ENCODE results near the gene YPEL3. TPM values are rescaled to one million over a fixed set of nuclear protein-coding genes. Genes with fewer than 3 reads are reported as not detected.
A peak's percentile ranks its signal among the peaks of the same experiment; 100 is the strongest.

Gene YPEL3
- total RNA-seq, 4 donors from 2014 or later: 72.7 to 222 (median 154) TPM

DNA sequence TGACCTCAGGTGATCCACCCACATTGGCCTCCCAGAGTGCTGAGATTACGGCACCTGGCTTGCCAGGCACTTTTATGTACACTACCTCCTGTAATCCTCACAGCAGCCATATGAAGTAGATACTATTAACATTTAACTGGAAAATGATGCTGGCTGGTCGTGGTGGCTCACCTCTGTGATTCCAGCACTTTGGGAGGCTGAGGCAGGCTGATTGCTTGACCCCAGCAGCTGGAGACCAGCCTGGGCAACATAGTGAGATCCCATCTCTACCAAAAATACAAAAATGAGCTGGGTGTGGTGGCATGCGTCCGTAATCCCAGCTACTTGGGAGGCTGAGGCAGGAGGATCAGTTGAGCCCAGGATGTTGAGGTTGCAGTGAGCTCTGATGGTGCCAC, 29.0 kb upstream of the YPEL3 start:
- H3K9me3 ChIP-seq: no peaks in the 10 kb centered on the region
- peaks cover 25 to 41% (median 38%) of the 10 kb centered on the region in 4 donors for H3K4me1 ChIP-seq
- intact Hi-C loops (cut with DNase I): no loop called here
- TF ChIP-seq POLR2AphosphoS5 (IDR thresholded peaks at IDR 0.05): no peak
- TF ChIP-seq EP300 (IDR thresholded peaks at IDR 0.05): no peak
- TF ChIP-seq, protein P1, sequence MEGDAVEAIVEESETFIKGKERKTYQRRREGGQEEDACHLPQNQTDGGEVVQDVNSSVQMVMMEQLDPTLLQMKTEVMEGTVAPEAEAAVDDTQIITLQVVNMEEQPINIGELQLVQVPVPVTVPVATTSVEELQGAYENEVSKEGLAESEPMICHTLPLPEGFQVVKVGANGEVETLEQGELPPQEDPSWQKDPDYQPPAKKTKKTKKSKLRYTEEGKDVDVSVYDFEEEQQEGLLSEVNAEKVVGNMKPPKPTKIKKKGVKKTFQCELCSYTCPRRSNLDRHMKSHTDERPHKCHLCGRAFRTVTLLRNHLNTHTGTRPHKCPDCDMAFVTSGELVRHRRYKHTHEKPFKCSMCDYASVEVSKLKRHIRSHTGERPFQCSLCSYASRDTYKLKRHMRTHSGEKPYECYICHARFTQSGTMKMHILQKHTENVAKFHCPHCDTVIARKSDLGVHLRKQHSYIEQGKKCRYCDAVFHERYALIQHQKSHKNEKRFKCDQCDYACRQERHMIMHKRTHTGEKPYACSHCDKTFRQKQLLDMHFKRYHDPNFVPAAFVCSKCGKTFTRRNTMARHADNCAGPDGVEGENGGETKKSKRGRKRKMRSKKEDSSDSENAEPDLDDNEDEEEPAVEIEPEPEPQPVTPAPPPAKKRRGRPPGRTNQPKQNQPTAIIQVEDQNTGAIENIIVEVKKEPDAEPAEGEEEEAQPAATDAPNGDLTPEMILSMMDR (IDR thresholded peaks at IDR 0.05): no peak
- no peak for TF ChIP-seq POLR2A (IDR thresholded peaks at IDR 0.05; ENCODE audit: low read depth)
- peaks cover 0 to 11% (median 5%) of the 10 kb centered on the region in 4 donors for H3K36me3 ChIP-seq
- 96% methylated on average over 4 of the region's 4 CpGs for WGBS
- H3K4me3 ChIP-seq: no peak overlapping the region
- no peak for DNase-seq (ENCODE audit: extremely low spot score)
- no peaks in the 10 kb centered on the region for H3K27me3 ChIP-seq
- H3K27ac ChIP-seq (replicated peaks in 1 of 4): peak overlapping the region; percentile 91 to 93 (median 92)

DNA sequence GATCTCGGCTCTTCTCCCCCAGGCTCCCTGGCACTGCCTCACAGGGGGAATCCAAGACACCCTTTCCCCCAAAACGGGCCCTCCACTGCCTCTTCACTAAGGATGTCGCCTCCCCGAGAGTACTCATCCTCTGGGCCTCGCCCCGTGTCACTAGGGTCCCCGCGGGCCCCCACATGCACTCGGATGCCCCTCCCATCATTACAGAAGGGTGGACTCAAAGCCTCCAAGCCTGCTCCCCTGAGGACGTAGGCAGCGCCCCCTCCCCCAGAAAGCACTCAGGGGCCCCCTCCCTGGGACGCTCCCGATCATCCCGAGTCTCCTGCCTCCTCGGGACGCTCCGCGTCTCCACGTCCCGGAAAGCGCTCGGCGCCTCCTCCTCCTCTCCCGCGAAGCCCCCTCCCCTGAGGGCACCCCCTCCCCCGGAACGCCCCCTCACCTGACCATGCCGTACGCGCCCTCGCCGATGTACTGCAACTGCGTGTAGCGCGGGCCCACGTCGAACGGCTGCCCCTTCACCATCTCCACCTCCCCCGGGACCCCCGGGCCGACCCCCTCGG, 26.7 kb upstream of the YPEL3 start:
- Histone ChIP-seq H3K36me3 (peaks cover 12 to 34% (median 28%) of the 10 kb centered on the region in 4 donors), H3K27ac (replicated peaks in 1 of 4) (peak overlapping the region; percentile 91 to 93 (median 92)), H3K4me3 (peak overlapping the region; percentile 67 to 96 (median 90)), H3K9me3 (no peaks in the 10 kb centered on the region), H3K27me3 (no peaks in the 10 kb centered on the region), H3K4me1 (peaks cover 25 to 44% (median 38%) of the 10 kb centered on the region in 4 donors)
- TF ChIP-seq EP300 (IDR thresholded peaks at IDR 0.05) (no peak), POLR2A (IDR thresholded peaks at IDR 0.05; ENCODE audit: low read depth) (no peak), POLR2AphosphoS5 (IDR thresholded peaks at IDR 0.05) (no peak)
- TF ChIP-seq, protein P1 (IDR thresholded peaks at IDR 0.05): no peak
- intact Hi-C loops (cut with DNase I): no loop called here
- no peak for DNase-seq (ENCODE audit: extremely low spot score)
- under 1% methylated on average over 22 of the region's 42 CpGs for WGBS

DNA sequence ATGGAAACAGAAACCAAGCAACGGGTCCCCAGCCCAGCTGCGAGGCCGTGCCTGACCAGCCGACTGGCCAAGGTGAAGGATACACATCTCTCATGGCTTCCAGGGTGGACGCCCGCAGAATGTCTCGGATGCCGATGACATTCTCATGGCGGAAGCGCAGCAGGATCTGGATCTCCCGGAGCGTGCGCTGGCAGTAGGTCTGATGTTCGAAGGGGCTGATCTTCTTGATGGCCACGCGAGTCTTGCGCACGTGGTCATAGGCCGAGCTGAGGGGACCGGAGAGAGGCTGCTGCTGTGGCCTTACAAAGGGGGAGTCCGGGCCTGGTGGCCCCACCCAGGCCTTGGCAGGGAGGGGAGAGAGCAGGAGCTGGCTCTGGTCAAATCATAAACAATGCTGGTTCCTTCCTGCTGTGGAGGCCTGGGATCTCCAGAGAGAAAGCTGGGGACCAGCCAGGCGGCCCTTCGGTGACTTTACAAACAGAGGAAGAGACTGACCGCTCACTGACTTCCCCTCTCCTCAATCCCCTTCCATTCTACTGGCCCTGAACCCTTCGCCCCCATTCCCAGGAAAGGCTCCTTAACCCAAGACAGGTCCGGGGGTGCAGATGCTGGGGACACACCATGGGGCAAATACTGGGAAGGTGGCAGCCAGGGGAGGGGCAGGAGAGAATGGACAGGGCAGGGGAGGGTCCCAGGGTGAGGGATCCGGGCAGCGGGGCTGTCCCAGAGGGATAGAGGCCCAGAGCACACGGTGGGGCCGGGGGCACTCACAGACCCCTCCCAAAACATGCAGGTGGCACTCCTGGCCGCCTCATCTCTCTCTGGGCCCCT, 25.9 kb upstream of the YPEL3 start:
- no peaks in the 10 kb centered on the region for H3K27me3 ChIP-seq
- H3K9me3 ChIP-seq: no peaks in the 10 kb centered on the region
- peak overlapping the region; percentile 91 to 93 (median 92) for H3K27ac ChIP-seq (replicated peaks in 1 of 4)
- DNase-seq (ENCODE audit: extremely low spot score): peak; percentile 92
- peak overlapping the region; percentile 67 to 96 (median 90) for H3K4me3 ChIP-seq
- intact Hi-C loops (cut with DNase I): no loop called here
- H3K36me3 ChIP-seq: peaks cover 15 to 41% (median 35%) of the 10 kb centered on the region in 4 donors
- WGBS: 31% methylated on average over 30 of the region's 31 CpGs
- TF ChIP-seq POLR2A (IDR thresholded peaks at IDR 0.05; ENCODE audit: low read depth) (no peak), POLR2AphosphoS5 (IDR thresholded peaks at IDR 0.05) (peak; percentile 48 to 63), EP300 (IDR thresholded peaks at IDR 0.05) (no peak)
- TF ChIP-seq, protein P1 (IDR thresholded peaks at IDR 0.05): no peak
- peaks cover 25 to 44% (median 38%) of the 10 kb centered on the region in 4 donors for H3K4me1 ChIP-seq

DNA sequence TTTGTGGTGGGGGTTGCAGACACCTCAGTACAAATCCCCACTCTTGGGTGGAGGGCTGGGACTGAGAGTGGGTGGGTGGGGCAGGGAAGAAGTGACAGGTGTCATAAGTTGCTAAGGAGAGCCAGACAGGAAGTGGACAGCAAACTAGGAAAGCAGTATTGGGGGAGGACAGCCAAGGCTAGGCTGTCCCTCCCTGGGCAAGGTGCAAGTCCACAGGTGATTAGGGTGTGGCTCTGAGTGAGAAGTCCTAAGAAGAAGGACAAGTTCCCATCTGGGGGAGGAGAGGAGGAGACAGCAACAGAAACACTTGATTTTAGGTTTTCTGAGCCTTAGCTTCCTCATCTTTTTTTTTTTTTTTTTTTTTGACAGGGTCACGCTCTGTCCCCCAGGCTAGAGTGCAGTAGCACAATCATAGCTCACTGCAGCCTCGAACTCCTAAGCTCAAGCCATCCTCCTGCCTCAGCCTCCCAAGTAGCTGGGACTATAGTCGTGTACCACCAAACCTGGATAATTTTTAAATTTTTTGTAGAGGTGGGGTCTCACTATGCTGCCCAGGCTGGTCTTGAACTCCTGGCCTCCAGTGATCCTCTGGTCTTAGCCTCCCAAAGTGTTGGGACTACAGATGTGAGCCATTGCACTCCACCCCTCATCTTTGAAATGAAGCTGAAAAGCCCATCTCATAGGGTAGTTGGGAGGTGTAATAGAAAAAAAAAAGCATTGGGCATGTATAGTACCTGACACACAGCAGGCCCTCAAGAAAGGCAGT, 24.5 kb upstream of the YPEL3 start:
- intact Hi-C loops (cut with DNase I): no loop called here
- Histone ChIP-seq H3K9me3 (no peaks in the 10 kb centered on the region), H3K27me3 (no peaks in the 10 kb centered on the region), H3K27ac (replicated peaks in 1 of 4) (peak overlapping the region in 1 of 4 donors; percentile 93), H3K4me3 (no peak overlapping the region), H3K36me3 (peaks cover 24 to 56% (median 49%) of the 10 kb centered on the region in 4 donors), H3K4me1 (peaks cover 25 to 44% (median 38%) of the 10 kb centered on the region in 4 donors)
- WGBS: 94% methylated on average over 3 of the region's 3 CpGs
- TF ChIP-seq POLR2A (IDR thresholded peaks at IDR 0.05; ENCODE audit: low read depth) (no peak), EP300 (IDR thresholded peaks at IDR 0.05) (no peak), POLR2AphosphoS5 (IDR thresholded peaks at IDR 0.05) (no peak)
- TF ChIP-seq, protein P1 (IDR thresholded peaks at IDR 0.05): no peak
- DNase-seq (ENCODE audit: extremely low spot score): no peak

All from esophagus muscularis mucosa (tissue), 4 donors.